NCI-H2107 (cell line): ENCODE measurements around the gene PPP1R14C.
"Not testable (repeated sequence)": the region's sequence is repeated elsewhere in the genome, so short reads cannot be mapped to it uniquely, and the experiment has no call there.

Experiments
- DNase-seq: peaks from one replicate; lab custom pipeline; 2025; lab: John Stamatoyannopoulos, UW

The PPP1R14C gene

DNA sequence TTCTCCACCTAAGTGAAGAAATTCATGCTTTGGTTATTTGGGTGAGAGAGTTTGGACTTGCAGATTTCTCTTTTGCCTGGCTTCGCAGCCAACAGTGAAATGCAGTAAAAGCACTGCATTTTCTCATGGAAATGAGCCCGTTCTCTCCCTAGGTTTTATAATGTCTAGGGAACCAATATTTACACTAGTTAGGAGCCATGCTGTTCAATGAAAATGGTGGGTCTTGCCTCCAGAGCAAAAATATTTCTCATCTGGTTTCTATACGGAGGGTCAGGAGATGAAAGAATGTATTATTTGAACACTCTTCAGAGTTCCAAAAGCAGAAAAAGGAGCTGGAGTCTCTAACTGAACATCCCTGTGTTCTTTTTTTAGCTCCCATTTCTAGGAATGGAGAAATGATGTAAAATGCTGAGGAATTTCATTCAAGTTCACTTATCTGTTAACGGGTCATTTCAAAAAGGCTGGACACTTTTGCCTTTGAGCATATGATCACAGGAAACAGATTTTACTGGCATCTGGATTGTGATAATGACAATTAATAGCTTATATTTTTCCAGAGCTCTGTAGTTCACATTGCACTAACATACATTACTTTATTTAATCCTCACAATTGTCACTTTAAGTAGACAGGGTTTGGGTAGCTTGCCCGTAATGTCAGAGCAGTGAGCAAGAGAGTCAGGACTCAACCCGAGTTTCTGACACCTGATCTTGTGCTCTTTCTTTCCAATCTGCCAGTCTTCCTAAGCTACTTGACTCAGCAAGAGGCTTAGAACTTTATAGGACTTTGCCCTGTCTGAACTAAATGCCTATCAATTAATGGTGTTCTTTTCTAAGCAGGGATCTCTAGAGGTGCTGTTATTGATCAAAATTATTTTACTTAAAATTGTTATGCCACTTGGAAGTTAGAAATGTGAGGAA is 78.0 kb downstream of the PPP1R14C start:
- DNase-seq: no peak

DNA sequence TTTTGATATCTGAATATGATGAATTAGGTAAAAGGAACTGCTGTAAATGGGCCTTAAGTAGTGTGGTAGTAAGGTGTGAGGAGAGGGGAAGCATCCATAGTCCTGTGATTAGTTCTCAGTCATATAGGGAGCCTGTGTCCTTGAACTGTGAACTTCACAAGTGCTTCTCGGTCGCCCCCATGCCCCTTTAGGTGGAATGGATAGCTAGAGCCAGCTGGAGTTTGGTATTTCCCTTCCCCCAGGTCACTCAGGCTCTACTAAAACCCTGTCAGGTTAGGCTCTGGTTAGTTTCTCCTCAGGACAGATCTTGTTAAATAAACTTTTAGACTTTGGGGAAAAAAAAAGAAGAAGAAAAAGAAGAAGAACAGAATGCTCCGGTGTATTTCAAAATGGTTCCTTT is 82.0 kb downstream of the PPP1R14C start:
- DNase-seq: no peak

DNA sequence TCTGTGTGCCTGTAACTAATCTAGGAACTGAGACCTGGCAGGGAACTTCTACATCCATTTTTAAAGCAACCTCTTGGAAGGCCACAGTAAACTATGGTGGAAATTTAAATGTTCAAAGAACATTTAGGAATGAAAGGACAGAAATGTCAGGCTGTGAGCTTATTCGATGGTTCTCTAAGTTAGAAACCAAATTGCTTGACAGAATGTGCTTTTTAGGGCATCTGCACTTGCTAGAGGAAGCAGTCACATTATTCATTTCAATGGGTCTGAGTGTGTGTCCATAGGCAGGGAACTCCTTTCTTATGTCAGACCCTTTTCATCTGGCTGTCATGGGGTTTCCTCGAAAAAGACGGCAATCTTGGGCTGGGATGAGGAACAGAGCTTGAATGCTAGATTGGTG is 84.4 kb downstream of the PPP1R14C start:
- DNase-seq: no peak

DNA sequence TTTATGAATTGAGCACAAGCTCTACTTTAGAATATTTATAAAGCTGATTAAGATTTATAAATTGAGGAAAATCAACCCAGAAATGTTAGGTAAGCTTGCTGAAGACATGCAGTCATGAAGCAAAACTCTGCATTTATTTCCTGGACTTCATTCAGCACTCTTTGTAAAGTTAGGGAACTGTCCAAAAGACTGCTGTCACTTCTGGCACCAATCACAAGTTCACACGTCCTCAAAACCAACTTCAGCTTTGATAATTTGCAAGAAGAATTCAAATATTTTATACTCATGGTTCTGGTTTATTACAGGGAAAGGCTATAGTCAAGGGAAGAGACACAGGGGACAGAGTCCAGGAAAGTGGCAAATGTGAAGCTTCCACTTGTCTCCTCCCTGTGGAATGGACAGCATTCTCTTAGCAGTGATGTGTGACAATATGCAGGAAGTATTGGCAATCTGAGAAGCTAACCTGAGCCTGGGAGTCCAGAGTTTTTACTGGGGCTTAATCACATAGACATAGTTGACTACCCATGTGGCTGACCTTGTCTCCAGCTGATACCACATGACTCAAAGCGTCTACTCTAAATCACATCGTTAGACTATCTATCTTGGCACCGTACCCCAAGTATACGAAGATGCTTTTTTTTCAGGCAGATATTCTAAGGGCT is 85.4 kb downstream of the PPP1R14C start:
- DNase-seq: no peak

DNA sequence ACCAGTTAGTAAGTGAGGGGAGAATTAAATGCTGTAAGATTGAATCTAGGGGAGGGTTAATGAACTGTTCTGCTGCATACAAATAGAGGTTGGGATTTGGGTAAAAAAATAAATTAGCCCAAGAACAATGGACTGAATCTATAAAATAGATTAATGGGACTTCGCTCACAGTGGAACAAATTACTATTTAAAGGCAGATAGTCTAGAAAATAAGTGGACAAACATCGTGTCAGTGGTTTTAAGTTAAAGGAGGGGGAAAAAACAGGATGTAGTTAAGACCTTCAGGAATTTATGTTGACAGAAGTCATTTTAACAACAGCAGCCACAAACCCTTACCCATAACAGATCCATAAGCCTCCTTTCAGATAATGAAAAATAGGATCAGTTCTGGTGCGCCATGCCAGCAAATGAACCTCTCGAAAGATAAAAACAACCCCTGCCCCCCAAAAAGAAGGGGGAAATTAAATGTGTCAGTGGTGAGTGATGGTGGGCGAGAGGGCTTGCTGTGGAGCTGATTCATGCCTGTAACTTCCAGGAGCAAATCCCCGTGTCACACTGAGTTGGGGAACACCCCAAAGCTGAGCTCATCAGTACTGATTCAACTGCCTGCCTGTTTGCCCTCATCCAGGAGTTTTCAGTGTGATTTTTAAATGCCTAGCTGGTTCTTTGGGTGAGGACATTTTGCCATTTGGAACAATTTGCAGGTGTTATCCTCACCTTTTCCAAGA is 86.8 kb downstream of the PPP1R14C start:
- DNase-seq: no peak

DNA sequence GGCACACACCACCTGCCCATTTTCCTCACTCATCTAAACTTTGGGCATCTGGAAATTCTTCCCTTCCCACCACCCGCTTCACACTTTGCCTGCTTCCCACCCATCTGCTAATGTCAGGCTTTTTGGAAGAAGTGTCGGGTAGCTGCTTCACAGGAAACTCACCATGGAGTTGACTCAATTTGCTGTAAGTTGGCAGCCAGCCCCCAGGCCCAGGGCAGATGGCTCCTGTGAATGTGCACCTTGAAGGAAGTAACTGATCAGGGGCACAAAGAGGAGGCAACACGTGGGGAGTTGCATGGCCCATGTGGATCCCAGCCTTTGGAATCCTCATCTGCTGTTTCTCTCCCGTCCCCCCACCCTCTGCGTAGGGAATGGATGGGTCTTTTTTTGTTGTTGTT is 87.3 kb downstream of the PPP1R14C start:
- no peak for DNase-seq

DNA sequence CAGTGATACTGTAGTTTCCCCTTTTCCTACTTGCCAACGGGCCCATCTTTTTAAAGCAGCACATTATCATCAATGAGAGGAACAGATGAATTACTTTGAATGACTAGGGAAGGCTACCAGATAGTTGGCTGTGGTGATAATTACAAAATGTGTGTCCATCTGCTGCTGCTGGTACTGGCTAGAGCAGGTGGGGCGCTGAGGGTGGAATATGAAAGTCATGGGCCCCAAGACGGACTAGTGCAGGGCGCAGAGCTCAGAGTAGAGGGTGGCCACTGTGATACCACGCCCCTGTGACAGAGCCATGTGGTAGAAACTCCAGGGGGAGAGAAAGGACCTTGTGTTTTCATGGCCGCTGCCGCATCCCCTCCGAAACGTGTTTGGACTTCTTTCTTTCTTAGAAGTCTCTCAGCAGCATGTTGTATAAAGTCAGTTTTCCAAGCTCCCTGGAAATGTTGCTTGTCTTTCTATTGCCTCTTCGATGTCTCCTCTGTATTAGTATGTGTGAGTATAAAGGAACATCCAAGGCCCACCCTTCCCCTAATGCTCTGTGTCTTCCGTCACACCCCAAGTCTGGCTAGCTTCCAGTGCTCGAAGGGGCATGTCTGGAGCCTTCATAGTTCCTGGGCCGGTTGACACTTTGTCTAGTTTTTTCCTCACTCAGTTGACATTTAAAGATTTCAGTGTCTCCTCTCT is 88.1 kb downstream of the PPP1R14C start:
- DNase-seq: no peak

DNA sequence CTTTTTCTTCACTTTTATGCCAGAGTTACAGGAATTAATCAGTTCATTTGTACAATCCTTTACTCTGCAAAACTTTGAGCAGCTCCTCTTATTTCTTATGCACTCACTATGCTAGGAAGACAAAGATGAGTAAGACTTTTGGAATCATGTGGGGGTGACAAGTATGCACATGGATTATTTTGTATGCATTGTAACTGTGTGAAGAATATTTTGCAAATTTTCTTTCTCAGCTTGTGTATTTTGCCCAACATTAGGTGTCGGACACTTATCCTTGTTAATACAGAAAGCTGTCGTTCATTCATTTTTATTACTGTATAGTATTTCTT is 88.6 kb downstream of the PPP1R14C start:
- no peak for DNase-seq

DNA sequence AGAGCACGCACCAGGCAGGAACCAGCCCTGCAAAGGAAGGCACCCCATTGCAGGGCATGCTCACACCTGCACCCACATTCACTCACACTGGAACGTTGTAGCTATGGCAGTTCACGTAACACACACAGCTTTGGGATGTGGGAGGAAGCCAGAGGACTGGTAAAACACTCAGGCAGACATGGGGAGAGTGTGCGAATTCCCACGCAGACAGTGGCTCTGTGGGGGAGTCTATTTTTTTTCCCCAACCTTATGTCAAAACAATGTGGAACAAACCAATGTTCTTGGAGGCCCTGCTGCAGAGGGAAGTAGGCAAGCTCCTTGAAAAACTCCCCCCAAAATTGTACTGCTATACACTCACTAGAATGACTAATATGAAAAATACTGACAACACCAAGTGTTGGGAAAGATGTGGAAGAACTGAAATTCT is 91.0 kb downstream of the PPP1R14C start:
- DNase-seq: no peak

DNA sequence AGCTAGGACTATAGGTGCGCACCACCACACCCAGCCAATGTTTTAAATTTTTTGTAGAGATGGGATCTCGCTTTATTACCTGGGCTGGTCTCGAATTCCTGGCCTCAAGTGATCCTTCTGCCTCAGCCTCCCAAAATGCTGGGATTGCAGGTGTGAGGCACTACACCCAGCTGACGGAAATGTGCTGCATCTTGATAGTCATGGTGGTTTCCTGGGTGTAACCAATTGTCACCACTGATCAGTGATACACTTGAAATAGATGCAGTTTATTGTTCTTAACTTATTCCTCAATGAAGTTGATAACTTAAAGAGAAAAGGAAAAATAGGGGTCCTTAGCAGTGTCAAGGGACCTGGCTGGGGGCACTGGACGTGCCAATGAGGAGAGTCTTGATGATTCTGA is 92.4 kb downstream of the PPP1R14C start:
- DNase-seq: no peak

DNA sequence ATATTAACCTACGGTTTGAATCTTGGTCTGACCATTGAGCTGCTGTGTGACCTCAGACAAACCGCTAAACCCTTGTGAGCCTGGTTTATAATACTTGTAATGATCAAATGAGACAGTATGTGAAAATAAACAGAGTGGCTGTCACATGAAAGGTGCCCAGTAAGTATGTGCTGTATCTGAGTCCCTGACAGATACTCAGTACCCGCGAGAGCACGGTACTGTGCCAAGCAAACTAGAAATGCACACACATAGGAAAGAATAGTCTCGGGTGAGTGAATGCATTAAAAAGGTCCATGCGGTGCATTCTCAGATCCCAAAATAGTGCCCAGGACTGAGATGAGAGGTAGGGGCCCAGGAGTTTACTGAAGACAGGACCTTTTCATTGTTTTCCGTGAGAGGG is 93.3 kb downstream of the PPP1R14C start:
- no peak for DNase-seq

DNA sequence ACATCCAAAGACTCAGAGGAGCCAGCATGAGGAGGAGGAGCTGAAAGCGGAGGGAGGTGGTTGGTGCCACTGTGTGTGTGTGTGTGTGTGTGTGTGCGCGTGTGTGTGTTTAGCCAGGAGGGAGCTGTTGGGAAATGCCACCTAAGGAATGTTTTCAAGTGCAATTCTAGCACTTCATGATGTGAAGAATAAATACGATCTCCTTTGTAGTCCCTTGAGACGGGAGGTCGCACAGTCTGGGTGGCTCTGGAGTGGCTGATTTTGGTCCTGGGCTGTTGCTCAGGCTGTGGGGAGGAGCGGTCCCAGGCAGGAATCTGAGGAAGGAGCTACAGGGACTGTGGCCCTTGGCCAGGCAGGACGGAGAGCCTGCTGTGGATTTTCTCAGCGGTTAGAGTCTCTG is 93.7 kb downstream of the PPP1R14C start:
- DNase-seq: no peak

DNA sequence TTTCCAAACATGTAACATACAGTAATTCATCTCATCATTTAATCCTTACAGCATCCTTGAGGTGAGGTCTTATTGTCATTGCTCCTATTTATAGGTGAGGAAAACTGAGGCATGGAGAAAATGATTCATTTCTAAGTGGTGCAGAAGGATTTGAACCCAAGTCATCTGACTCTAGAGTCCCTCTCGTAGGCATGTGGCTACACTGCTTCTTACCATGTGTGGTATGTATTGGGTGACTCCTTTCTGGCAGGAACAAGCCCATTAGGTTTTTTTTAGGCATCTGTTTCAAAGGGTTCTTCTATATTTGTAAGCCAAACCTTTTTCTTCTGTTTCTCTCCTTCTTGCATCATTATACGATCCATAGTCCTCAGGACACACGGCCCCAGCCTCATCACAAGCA is 94.8 kb downstream of the PPP1R14C start:
- no peak for DNase-seq

DNA sequence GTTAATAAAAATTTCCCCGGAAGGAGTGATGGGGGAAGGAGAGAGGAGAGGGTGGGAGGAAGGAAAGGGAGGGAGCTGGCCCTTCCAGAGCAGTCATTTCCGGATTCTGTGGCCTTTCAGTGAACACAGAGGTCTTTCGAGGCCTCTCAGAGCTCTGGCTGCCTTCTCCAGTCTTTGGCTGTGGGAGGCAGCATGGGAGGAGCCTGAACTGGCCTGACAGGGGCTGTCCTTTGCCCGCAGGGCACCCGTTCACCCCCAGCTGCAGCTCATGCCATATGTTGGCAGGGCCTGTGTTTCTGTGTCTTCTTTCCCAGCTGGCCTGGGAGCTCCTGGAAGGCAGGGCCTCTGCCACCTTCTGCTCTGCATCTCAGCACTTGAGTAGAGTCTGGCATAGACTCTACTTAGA is 95.5 kb downstream of the PPP1R14C start:
- no peak for DNase-seq

DNA sequence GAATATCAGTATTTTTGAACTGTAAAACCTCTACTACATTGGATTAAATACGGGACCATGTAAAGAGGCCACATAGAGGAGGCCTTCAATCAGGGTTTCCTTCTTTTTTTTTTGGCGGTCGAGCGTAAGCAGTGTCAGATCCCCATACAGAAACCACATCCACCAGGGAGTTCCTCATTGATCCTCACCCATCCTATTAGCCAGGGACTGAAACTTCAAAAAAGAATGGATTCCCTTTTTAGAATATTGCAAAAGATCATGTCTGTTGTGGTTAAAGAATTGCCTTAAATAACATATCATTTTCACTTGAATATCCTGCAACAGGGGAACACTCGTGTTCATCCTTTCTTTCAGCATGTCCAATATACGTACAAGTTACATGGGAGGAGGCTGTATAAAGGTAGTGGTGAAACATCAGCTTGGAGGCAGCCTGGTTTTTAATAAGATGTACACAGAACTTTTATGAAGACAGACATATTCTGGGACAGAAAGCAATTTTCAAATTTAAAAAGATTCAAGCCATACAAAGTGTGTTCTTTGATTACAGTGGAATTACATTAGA is 96.1 kb downstream of the PPP1R14C start:
- DNase-seq: no peak

DNA sequence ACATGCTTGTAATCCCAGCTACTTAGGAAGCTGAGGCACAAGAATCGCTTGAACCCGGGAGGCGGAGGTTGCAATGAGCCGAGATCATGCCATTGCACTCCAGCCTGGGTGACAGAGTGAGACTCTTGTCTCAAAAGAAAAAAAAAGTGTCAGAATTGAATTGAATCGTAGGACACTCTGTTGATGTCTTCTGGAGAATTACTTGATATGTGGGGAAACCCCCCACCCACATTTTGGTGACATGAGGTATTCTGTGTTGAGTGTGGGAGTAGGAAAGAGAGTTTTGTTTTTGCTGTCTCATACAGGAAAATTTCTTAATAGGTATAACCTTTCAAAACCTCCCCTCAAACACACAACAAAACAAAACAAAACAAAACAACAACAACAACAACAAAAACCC is 98.9 kb downstream of the PPP1R14C start:
- DNase-seq: not testable (repeated sequence)

DNA sequence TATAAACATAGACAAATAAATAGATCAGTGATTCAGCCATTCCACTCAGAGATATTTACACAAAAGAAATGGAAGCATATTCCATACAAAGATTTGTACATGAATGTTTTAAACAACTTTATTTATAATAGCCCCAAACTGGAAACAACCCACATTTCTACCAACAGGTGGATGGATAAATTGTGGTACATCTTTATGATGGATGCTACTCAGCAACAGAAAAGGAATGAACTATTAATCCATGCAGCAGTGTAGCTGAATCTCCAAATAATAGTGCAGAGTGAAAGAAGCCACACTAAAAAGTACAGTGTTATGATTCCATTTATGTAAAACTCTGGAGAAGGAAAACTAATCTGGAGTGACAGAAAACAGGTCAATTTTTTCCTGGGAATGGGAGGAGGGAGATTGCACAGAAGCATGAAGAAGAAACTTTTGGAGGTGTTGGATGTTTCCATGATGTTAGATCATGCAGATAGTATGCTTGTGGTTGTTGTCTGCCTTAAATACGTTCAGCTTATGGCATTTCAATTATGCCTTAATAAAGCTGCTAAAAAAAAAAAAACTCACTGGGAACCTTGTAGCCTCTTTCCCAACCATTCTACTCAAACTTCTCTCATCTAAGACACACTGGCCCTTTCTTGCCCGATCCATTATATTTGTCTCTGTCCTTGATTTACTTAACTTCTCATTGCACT is 100.9 kb downstream of the PPP1R14C start:
- no peak for DNase-seq

DNA sequence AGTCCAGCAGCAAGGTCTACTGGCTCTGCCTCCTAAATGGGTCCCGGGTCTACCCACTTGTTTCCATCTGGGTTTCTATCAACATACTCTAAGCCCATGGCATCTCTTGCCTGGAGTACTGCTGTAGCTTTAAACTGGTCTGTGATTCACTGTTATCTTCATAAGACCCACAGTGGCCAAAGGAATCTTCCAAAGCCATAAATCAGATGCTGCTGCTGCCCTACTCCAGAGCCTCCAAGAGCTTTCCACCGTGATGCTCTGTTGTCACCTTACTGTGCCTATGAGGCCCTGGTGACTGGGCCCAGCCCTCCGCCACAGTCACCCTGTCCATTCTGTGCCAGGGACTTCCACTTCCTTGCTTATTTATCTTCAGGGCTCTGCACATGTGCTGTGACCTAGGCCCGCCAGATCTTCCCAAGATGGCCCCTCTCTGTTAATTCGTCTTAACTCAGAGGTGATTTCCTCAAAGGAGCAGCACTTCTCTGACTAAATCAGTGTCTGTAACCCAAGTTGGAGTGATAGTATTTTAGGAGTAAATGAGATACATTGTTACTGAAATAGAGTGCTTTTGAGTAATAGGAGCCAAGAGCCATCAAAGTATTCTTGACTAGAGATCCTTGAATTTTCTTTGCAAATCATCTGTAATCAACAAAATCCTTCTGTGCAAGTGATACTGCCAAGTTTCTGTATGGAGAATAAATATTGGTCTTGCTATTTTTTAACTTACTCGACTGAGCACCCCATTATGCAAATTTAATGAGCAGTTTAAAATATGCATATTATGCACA is 102.5 kb downstream of the PPP1R14C start:
- DNase-seq: no peak

DNA sequence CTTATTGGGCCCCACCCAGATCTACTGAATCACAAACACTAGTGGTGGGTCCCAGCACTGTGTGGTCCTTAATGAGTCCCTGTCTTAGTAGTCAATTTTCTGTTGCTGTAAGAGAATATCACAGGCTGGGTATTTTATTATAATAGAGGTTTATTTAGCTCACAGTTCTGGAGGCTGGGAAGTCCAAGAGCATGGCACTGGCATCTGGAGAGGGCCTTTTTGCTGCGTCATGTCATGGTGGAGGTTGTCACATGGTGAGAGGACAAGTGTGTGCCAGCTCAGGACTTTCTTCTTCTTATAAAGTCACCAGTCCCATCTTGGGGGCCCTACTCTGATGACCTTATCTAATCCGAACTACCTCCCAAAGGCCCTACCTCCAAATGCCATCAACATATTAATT is 105.0 kb downstream of the PPP1R14C start:
- no peak for DNase-seq

DNA sequence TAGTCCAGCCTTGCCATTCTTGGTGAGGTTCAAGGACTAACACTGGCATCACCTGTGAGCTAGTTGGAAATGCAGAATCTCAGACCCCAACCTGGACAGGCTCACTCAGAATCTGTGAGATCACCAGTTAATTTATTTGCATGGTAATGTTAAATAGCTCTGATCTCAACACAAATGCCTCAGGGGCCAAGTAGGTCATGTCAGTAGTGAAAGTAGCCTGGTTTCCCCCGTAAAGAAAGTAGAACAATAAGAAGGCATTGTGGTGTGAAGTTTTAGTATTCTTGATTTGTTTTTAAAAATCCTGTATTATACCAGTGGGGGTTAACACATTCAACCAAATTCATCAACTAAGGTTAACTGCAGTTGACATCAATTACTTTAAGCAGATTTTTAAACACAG is 105.5 kb downstream of the PPP1R14C start:
- no peak for DNase-seq

DNA sequence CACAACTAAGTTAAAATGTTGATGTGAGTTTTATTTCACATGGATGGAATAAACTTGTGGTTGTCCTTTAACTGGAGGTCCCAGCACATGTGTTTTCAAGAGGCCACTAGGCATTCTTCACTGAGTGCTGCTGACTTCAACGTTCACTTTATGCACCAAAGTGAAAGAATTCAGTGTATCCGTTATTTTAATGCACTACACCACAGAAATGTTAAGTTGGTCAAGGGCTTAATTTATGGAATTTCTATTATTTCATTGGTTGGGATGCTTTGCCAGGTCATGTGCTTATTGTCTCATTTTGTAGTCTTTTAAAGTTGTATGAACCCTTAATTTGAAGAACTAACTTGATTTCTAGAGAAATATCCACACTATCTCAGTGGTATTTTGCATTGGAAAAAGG is 106.4 kb downstream of the PPP1R14C start:
- no peak for DNase-seq
